HFF-Myc (cell line): ENCODE results near the gene NEMP2.

ENCODE experiments used
- DNase-seq: peaks from one replicate; pipeline ENCODE4 v3.0.0-alpha.2; 2011; ENCODE audit warnings: low read depth; ENCODE audit errors: extremely low read depth
- H3K4me3 ChIP-seq: replicated peaks from 2 replicates; pipeline ENCODE4 v1.5.1; 2011; ENCODE audit warnings: low read depth, mild to moderate bottlenecking, control low read depth, low read length
- TF ChIP-seq, protein P1 (sequence below): IDR thresholded peaks from 2 replicates; pipeline ENCODE4 v1.5.1; 2012; ENCODE audit warnings: mild to moderate bottlenecking, low read depth, low read length, control low read depth; ENCODE audit errors: missing control alignments

NEMP2 gene

DNA sequence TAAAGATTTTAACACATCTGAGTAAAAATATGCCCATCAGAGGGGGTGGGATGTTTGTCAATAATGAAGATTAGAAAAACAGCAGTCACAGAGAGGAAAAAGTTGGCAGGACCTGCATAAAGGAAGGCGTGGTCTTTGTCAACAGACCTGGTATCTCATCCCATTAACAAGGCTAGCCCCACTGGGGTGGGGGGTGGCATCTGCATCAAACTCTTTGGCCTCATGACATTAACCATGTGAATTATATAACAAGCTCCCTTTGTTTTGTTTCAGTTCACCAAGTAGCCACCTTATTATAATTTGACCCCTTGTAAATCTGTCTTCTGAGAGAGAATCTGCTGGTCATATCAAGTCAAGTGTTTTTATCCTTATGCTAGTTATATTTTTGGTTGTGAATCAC, 28.8 kb downstream of the NEMP2 start:
- TF ChIP-seq, protein P1, sequence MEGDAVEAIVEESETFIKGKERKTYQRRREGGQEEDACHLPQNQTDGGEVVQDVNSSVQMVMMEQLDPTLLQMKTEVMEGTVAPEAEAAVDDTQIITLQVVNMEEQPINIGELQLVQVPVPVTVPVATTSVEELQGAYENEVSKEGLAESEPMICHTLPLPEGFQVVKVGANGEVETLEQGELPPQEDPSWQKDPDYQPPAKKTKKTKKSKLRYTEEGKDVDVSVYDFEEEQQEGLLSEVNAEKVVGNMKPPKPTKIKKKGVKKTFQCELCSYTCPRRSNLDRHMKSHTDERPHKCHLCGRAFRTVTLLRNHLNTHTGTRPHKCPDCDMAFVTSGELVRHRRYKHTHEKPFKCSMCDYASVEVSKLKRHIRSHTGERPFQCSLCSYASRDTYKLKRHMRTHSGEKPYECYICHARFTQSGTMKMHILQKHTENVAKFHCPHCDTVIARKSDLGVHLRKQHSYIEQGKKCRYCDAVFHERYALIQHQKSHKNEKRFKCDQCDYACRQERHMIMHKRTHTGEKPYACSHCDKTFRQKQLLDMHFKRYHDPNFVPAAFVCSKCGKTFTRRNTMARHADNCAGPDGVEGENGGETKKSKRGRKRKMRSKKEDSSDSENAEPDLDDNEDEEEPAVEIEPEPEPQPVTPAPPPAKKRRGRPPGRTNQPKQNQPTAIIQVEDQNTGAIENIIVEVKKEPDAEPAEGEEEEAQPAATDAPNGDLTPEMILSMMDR, result no peak
- H3K4me3 ChIP-seq, result no peak overlapping the region
- DNase-seq, result no peak

DNA sequence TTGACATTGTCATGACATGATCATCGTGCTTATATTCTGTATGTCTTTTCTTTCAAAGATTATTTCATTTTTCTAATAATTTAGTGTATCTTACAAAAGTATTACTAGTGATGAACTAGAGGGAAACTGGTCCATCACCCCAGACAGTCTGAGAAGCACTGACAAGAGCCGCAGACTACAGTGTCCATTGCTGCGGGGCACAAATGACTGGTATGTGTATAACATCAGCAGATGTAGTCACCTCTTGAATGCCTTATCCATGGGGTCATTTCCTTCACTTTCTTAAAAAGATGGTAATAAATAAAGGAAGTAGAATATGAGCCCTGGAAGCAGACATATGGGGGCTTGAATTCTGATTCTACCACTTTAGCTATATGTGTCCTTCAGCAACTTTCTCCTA, 29.6 kb downstream of the NEMP2 start:
- no peak overlapping the region for H3K4me3 ChIP-seq
- TF ChIP-seq, protein P1, result no peak
- no peak for DNase-seq

DNA sequence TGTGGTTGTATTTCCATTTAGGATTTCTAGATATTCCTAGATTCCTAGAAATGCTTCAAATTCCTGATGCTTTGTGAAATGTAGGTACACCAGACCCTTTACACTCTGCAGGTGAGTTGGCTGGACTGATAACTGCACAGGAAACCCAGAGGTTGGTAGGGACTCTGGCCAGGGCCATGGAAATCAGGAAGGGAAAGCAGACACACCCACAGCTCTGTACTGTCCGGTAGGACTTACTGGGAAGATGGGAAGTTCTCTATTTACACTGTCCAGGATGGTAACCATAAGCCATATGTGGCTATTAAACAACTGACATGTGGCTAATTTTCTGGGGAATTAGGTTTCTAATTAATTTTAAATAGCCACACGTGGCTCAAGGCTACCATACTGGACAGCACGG, 31.4 kb downstream of the NEMP2 start:
- H3K4me3 ChIP-seq, result no peak overlapping the region
- TF ChIP-seq, protein P1, result no peak
- DNase-seq, result no peak

DNA sequence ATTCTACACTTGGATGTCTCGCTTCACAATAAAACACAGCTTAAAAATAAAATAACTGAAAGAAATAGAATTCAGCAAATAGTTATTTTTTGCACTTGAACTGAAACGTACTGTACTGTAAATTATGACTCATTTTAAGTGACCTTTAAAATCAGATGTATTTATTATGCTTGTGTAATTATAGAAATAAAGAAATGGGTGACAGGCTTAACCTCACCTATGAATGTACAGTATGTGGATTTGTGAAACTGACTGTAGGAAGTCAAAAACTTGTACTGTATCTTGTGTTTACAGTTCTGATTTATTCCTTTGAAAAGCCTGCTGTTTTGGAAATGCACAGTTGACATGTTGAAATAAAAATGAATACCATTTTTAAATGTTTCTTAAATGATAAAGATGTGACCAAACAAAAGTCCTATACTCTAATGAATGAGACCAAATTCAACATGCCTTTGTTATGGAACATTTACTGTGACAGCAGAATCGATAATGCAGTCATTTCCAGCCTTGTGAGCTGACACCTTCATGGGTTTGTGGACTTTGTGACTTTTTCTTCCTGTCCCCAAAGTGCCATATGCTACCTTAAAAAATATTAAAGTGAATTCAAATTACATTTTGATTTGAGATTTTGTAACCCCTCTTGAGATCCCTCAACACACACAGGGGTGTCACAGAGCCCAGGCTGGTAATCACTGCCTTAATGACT, 32.7 kb downstream of the NEMP2 start:
- TF ChIP-seq, protein P1, result no peak

DNA sequence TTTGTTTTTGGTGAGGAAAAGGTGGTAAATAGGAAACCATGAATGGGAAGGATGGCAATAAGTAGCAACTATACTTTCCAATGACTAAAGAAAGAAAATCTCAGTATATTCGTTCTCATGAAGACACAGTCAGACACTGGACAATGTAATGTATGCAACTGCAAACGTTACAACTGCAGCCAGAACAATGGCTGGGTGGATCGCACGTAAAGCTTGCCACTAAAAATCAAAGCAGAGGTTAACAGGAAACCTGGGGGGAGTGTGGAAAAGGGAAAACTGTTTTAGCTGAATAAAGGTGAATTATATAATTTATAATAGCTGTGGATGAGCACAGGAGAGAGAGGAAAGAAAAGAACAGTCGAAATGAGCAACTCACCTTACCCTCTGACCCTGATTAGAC, 33.3 kb downstream of the NEMP2 start:
- no peak overlapping the region for H3K4me3 ChIP-seq
- DNase-seq, result no peak
- TF ChIP-seq, protein P1, result no peak

More for the DNA sequence above, 32.7 kb downstream of the NEMP2 start:
- H3K4me3 ChIP-seq, result no peak overlapping the region
- DNase-seq, result no peak

DNA sequence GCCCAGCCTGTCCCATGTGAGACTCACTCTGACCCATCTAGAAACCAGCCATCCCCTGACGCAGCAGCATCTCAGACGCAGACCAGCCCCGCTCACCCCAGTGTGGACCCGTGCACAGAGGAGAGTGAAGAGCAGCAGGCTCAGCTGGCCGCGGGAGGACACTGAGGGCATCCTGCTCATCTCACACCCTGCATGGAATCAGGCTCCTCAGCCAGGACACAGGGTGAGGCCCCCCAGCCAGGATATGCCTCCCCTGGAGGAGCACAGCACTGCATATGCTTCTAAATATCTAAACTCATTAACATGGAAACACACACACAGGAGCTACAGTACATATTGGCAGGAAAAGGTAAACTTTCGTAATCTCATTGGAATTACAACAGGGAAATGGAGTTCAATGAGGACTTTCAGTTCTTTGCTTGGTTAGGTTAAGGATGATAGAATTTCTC, 34.4 kb downstream of the NEMP2 start:
- TF ChIP-seq, protein P1, result no peak

DNA sequence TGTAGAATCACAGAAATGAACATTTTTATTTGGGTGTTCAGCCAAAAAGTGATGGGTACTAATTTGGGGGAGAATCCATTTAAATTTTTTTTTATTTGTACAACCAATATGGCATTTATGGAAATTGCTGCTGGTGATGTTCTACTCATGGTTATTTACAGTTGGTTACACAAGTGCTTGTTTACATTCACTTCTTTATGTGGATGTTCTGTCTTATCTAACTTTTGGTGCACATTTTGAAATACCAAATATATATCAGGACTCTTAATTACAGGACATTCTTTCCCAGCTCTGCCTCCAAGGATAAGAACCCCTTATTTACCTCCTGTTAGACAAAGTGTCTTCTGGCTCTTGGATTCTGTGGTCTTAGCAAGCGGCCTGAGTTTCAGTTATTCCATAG, 35.2 kb downstream of the NEMP2 start:
- DNase-seq, result no peak

More for the DNA sequence above, 34.4 kb downstream of the NEMP2 start:
- no peak overlapping the region for H3K4me3 ChIP-seq
- DNase-seq, result no peak

More for the DNA sequence above, 35.2 kb downstream of the NEMP2 start:
- no peak overlapping the region for H3K4me3 ChIP-seq
- TF ChIP-seq, protein P1, result no peak
